ENCODE measurements around the gene PAGE4. TPM values are rescaled to one million over a fixed set of nuclear protein-coding genes. Genes with fewer than 3 reads are reported as not detected.

The PAGE4 gene
- under 1 TPM in 2 of 5 donors, not detected in 3; 0.34 to 0.55 TPM for polyA plus RNA-seq (ENCODE audit: insufficient read depth in 1 of 5, insufficient read length in 5 of 5, low replicate concordance in 1 of 5)
- long read RNA-seq, donor 1, transcript PAGE4-201 (5 exons, 499 nt) = major isoform, 10 of 11 reads
- long read RNA-seq, donor 1, partial matches to known transcripts = 0 of 11 reads
- long read RNA-seq, donor 1, other reads (novel, unspliced or antisense) = 0 of 11 reads
- long read RNA-seq, donor 2, transcript PAGE4-201 (5 exons, 499 nt) = major isoform, 5 of 5 reads
- long read RNA-seq, donor 2, partial matches to known transcripts = 0 of 5 reads
- long read RNA-seq, donor 2, other reads (novel, unspliced or antisense) = 0 of 5 reads
- long read RNA-seq, donor 3 = 0 reads
- long read RNA-seq, donor 4 = 0 reads
- long read RNA-seq, donor 5 = 0 reads
- long read RNA-seq, donor 6 = 0 reads
- long read RNA-seq, donor 7 = 0 reads
- long read RNA-seq, donor 8 = 0 reads

- DNase-seq = no peak
Measured at GRCh38 chrX:49829016-49829415, at the start of gene PAGE4. Gene PAGE4 (plus strand): TSS chrX:49829303. CDS start chrX:49830429, 1,126 bp downstream.

- no peak for DNase-seq
Measured at GRCh38 chrX:49784747-49785280, 44.3 kb upstream of the PAGE4 start.

GRCh38 chrX:49792376-49792775, 36.7 kb upstream of the PAGE4 start:
- no peak for DNase-seq

GRCh38 chrX:49793686-49794085, 35.4 kb upstream of the PAGE4 start:
- no peak for DNase-seq

- DNase-seq = no peak
Measured at GRCh38 chrX:49799828-49800227, 29.3 kb upstream of the PAGE4 start.

GRCh38 chrX:49809891-49810632, 19.0 kb upstream of the PAGE4 start:
- DNase-seq = no peak

- DNase-seq = no peak
Measured at GRCh38 chrX:49812177-49812576, 16.9 kb upstream of the PAGE4 start.

- no peak for DNase-seq
Measured at GRCh38 chrX:49816435-49816834, 12.7 kb upstream of the PAGE4 start.

- peak in 1 of 2 donors; percentile 30 for DNase-seq
Measured at GRCh38 chrX:49838374-49838773, 9.3 kb downstream of the PAGE4 start.

- peak; percentile 53 to 56 for DNase-seq
Measured at GRCh38 chrX:49840679-49841078, 11.6 kb downstream of the PAGE4 start.

GRCh38 chrX:49842621-49843020, 13.5 kb downstream of the PAGE4 start:
- DNase-seq = no peak

GRCh38 chrX:49844611-49845010, 15.5 kb downstream of the PAGE4 start:
- peak; percentile 56 to 74 for DNase-seq

GRCh38 chrX:49845701-49846403, 16.7 kb downstream of the PAGE4 start:
- no peak for DNase-seq

GRCh38 chrX:49846522-49846921, 17.4 kb downstream of the PAGE4 start:
- no peak for DNase-seq

- no peak for DNase-seq
Measured at GRCh38 chrX:49848275-49848674, 19.2 kb downstream of the PAGE4 start.

GRCh38 chrX:49850028-49850427, 20.9 kb downstream of the PAGE4 start:
- no peak for DNase-seq

GRCh38 chrX:49853661-49854060, 24.6 kb downstream of the PAGE4 start:
- DNase-seq = no peak

- no peak for DNase-seq
Measured at GRCh38 chrX:49856819-49857218, 27.7 kb downstream of the PAGE4 start.

- no peak for DNase-seq
Measured at GRCh38 chrX:49858341-49858740, 29.2 kb downstream of the PAGE4 start.

GRCh38 chrX:49859491-49859890, 30.4 kb downstream of the PAGE4 start:
- DNase-seq = no peak

- no peak for DNase-seq
Measured at GRCh38 chrX:49860867-49861535, 31.9 kb downstream of the PAGE4 start.

Data from right lung (tissue), 10 donors.